Duodenal mucosa (tissue), 2 donors: Measurements from ENCODE around the gene PCDH1.

Source experiments
- H3K27ac ChIP-seq: one replicate; pipeline ENCODE4 v1.7.0; 2013; ENCODE audit warnings: low read depth, low read length
- H3K27me3 ChIP-seq, 2 donors: one replicate each; pipeline ENCODE4 v1.7.0; 2013; ENCODE audit warnings: low read length in 2 of 2, control low read depth in 1 of 2; ENCODE audit not compliant: insufficient read depth in 2 of 2, control insufficient read depth in 1 of 2
- H3K36me3 ChIP-seq, 2 donors: one replicate each; pipeline ENCODE4 v1.7.0; 2013; ENCODE audit warnings: low read length in 2 of 2, control low read depth in 1 of 2; ENCODE audit not compliant: insufficient read depth in 2 of 2, control insufficient read depth in 1 of 2
- H3K4me1 ChIP-seq, 2 donors: one replicate each; pipeline ENCODE4 v1.7.0; 2013; ENCODE audit warnings: low read length in 2 of 2, control low read depth in 1 of 2; ENCODE audit not compliant: insufficient read depth in 2 of 2, control insufficient read depth in 1 of 2
- H3K4me3 ChIP-seq, 2 donors: one replicate each; pipeline ENCODE4 v1.7.0; 2013; ENCODE audit warnings: low read length in 2 of 2, low read depth in 1 of 2
- H3K9ac ChIP-seq, 2 donors: one replicate each; pipeline ENCODE4 v1.7.0; 2013; ENCODE audit warnings: low read length in 2 of 2, low read depth in 1 of 2
- H3K9me3 ChIP-seq, 2 donors: one replicate each; pipeline ENCODE4 v1.7.0; 2013; ENCODE audit warnings: low read length in 2 of 2, control low read depth in 1 of 2; ENCODE audit not compliant: control insufficient read depth in 1 of 2

Gene PCDH1

DNA sequence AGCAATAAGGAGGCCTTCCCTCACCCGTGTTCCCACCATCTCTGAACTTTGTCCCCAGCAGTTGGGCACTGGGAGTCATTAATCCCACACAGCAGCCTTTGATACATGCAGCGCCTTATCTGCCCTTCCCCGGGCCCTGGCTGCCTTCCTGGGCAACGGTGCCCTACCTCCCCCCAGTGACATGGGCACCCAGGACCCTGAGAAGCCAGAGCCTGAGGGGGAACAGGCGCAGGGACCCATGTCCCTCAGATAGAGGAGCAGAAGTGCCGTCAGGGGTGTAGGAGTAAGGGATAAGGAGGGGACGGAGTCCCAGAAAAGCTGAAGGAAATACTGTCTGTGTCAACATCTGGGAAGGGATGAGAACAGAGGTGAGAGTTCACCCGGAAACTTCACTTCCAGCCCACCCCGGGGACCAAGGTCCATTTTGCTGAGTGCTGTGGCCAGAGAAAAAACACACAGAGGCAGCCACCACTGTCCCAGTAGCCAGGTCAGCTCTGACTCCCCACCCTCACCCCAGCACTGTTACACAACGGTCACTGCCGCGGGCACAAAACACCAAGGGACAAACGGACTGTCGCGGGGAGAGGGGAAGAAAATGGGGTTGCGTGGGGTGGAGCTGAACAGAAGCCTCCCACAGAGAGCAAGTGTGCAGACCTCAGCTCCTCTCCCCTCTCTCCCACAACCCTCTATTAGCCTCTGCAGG is 3.8 kb downstream of the PCDH1 start:
- no peaks in the 10 kb centered on the region for H3K36me3 ChIP-seq
- peak overlapping the region; percentile 79 to 90 for H3K9ac ChIP-seq
- peak overlapping the region; percentile 82 for H3K4me3 ChIP-seq
- H3K27me3 ChIP-seq, result peaks cover 9 to 14% of the 10 kb centered on the region in 2 donors
- H3K4me1 ChIP-seq, result peaks cover 46 to 62% of the 10 kb centered on the region in 2 donors
- H3K9me3 ChIP-seq, result no peaks in the 10 kb centered on the region
- H3K27ac ChIP-seq, result peak overlapping the region; percentile 79

GRCh38 chr5:141873933-141874261 is 4.3 kb downstream of the PCDH1 start:
- peak overlapping the region; percentile 39 to 90 for H3K9ac ChIP-seq
- H3K27ac ChIP-seq, result peak overlapping the region; percentile 79
- peak overlapping the region in 1 of 2 donors; percentile 82 for H3K4me3 ChIP-seq
- peaks cover 9 to 14% of the 10 kb centered on the region in 2 donors for H3K27me3 ChIP-seq
- H3K4me1 ChIP-seq, result peaks cover 46 to 65% of the 10 kb centered on the region in 2 donors
- no peaks in the 10 kb centered on the region for H3K9me3 ChIP-seq
- peaks cover under 1 to 4% of the 10 kb centered on the region in 2 donors for H3K36me3 ChIP-seq

DNA sequence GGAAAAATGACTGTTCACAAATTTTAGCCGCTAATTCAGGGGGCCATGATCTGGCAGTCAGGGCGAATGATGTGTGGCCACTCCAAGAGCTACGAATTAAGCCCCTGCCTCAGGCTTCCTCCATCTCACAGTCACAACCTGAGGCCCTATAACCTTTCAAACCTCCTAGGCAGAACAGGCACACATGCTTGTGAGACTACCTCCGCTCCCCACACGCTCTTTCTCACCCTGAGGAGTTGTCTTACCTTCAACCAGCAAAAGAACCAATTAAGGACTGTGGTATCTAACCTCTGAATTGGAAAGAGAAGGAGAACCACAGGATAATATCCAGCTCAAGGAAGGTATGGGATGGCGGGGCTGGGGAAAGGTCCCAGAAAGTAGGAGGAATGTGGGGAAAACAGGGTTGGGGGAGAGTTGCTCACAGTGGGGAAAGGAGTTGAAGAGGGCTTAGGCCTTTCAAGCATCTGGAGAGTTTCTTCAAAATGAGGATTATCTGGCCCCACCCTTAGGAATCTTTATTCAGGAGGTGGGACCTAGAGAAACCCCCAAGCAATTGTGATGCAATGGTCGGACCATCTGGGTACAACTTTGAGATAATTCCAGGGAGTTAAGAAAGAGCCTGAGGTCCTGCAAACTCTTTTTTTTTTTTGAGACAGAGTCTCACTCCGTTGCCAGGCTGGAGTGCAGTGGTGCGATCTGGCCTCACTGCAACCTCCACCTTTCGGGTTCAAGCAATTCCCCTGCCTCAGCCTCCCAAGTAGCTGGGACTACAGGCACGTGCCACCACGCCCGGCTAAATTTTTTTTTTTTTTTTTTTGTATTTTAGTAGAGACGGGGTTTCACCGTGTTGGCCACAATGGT is 5.5 kb downstream of the PCDH1 start:
- peaks cover 9 to 13% of the 10 kb centered on the region in 2 donors for H3K27me3 ChIP-seq
- no peak overlapping the region for H3K4me3 ChIP-seq
- H3K9me3 ChIP-seq, result no peaks in the 10 kb centered on the region
- H3K27ac ChIP-seq, result no peak overlapping the region
- peaks cover 54 to 70% of the 10 kb centered on the region in 2 donors for H3K4me1 ChIP-seq
- H3K36me3 ChIP-seq, result peaks cover 6 to 15% of the 10 kb centered on the region in 2 donors
- peak overlapping the region; percentile 1 to 15 for H3K9ac ChIP-seq

- H3K9ac ChIP-seq, result peak overlapping the region; percentile 15 to 58
- H3K4me3 ChIP-seq, result peak overlapping the region in 1 of 2 donors; percentile 38
- H3K27ac ChIP-seq, result no peak overlapping the region
- H3K27me3 ChIP-seq, result peaks cover 1 to 5% of the 10 kb centered on the region in 2 donors
- H3K9me3 ChIP-seq, result no peaks in the 10 kb centered on the region
- peaks cover 59 to 67% of the 10 kb centered on the region in 2 donors for H3K4me1 ChIP-seq
- peaks cover 6 to 16% of the 10 kb centered on the region in 2 donors for H3K36me3 ChIP-seq
Measured at GRCh38 chr5:141871870-141872269, 6.3 kb downstream of the PCDH1 start.

DNA sequence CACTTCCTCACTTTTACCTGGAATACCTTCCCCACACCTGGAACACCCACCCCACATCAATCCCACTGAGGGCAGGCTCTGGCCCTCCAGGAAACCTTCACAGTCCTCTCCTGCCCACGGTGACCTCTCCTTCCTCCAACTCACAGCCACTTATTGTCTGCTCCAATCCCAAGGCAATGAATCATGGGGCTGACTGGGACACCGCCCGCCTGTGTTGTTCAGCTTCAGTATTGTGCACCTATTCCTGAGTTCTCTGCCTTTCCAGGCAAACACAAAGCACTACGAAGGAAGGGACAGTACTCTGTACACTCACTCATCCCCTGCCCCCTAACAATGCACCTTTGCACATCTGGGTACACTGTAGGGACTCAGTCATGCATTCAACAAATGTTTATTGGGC is 7.3 kb downstream of the PCDH1 start:
- Histone ChIP-seq H3K36me3 (peaks cover 6 to 18% of the 10 kb centered on the region in 2 donors), H3K27ac (peak overlapping the region; percentile 45), H3K27me3 (no peaks in the 10 kb centered on the region), H3K4me1 (peaks cover 69 to 72% of the 10 kb centered on the region in 2 donors), H3K9ac (peak overlapping the region; percentile 1 to 58), H3K9me3 (no peaks in the 10 kb centered on the region), H3K4me3 (peak overlapping the region; percentile 18 to 38)

DNA sequence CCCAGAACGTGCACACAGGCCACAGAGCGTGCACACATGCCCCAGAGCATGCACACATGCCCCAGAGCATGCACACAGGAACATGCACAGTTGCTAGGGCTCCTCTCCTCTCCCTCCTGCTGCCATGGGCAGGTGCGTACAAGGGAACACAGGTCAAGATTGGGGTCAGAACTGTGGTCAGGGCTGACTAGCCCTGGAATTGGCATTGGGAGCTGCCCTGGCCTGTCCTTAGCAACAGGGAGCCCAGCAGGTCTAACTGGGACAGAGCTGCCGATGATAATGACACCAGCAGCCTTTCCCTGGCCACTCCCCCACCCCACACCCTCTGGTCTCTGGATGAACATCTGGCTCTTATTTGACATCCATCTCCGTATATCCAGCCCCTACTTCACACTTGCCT is 8.0 kb downstream of the PCDH1 start:
- Histone ChIP-seq H3K36me3 (peaks cover 11 to 24% of the 10 kb centered on the region in 2 donors), H3K4me1 (peaks cover 76 to 78% of the 10 kb centered on the region in 2 donors), H3K27me3 (no peaks in the 10 kb centered on the region), H3K9me3 (no peaks in the 10 kb centered on the region), H3K27ac (peak overlapping the region; percentile 76), H3K9ac (peak overlapping the region; percentile 1 to 58), H3K4me3 (peak overlapping the region in 1 of 2 donors; percentile 28)

DNA sequence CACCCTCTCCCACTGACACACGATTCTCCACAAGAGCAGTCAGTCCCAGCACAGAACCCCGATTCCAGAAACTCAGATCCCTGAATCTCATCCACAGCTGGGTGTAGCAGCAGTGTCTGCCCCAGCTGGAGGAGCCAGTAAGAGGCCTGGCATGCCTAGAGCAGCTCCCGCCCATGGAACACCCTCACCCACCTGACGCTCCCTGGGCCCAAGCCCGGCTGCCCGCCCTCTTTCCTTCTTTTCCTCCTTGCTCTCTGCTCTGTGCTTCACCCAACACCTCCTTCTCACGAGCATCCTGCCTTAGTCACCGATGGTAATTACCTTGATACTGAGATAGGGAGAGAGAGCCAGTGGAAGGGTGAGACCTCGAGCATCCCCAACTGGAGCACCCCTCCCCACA is 8.7 kb downstream of the PCDH1 start:
- Histone ChIP-seq H3K36me3 (peaks cover 11 to 31% of the 10 kb centered on the region in 2 donors), H3K4me1 (peaks cover 83 to 85% of the 10 kb centered on the region in 2 donors), H3K9me3 (no peaks in the 10 kb centered on the region), H3K27ac (peak overlapping the region; percentile 76), H3K9ac (peak overlapping the region; percentile 37 to 58), H3K27me3 (no peaks in the 10 kb centered on the region), H3K4me3 (peak overlapping the region in 1 of 2 donors; percentile 37)

DNA sequence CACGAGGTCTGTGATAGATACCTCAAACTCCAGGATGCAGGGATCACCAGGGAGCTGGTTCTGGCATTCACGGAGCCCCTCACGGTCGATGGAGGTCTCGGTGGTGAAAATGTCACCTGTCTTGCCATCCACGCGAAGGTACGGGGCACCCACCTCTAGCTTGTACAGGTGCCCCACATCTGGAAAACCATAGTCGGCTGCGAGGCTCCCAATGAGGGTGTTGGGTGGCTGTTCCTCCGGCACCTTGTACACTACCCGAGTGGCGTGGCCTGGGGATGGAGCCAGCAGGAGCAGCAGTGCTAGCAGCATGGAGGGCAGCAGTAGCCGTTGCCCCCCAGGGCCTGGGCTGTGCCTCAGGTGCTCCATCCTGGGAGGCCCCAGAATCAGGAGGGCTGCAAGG is 9.2 kb downstream of the PCDH1 start:
- no peaks in the 10 kb centered on the region for H3K27me3 ChIP-seq
- H3K9me3 ChIP-seq, result no peaks in the 10 kb centered on the region
- peak overlapping the region; percentile 37 to 58 for H3K9ac ChIP-seq
- H3K4me3 ChIP-seq, result peak overlapping the region in 1 of 2 donors; percentile 37
- peaks cover 83 to 89% of the 10 kb centered on the region in 2 donors for H3K4me1 ChIP-seq
- H3K27ac ChIP-seq, result peak overlapping the region; percentile 76
- H3K36me3 ChIP-seq, result peaks cover 15 to 36% of the 10 kb centered on the region in 2 donors

DNA sequence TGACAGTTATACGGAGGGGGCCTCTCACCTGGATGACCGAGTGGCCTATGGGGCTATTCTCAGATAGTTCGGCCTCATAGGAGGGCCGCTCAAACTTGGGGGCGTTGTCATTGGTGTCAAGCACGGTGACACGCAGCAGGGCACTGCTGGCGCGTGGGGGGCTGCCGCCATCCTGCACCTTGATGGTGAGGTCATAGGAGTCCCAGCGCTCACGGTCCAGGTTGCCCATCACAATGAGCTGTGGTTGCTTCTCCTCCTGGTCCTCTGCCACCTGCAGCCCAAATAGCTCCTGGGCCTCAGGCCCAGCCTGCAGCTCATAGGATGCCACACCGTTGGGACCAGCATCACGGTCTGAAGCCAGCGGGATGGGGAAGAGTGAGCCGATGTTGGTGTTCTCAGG is 9.7 kb downstream of the PCDH1 start:
- H3K36me3 ChIP-seq, result peaks cover 20 to 41% of the 10 kb centered on the region in 2 donors
- no peaks in the 10 kb centered on the region for H3K27me3 ChIP-seq
- peaks cover 78 to 86% of the 10 kb centered on the region in 2 donors for H3K4me1 ChIP-seq
- H3K9me3 ChIP-seq, result no peaks in the 10 kb centered on the region
- H3K27ac ChIP-seq, result no peak overlapping the region
- H3K9ac ChIP-seq, result peak overlapping the region in 1 of 2 donors; percentile 1
- no peak overlapping the region for H3K4me3 ChIP-seq

- H3K9me3 ChIP-seq, result no peaks in the 10 kb centered on the region
- no peak overlapping the region for H3K27ac ChIP-seq
- H3K36me3 ChIP-seq, result peaks cover 20 to 48% of the 10 kb centered on the region in 2 donors
- peaks cover 77 to 86% of the 10 kb centered on the region in 2 donors for H3K4me1 ChIP-seq
- no peaks in the 10 kb centered on the region for H3K27me3 ChIP-seq
- peak overlapping the region in 1 of 2 donors; percentile 16 for H3K4me3 ChIP-seq
- H3K9ac ChIP-seq, result no peak overlapping the region
Measured at GRCh38 chr5:141867651-141868050, 10.6 kb downstream of the PCDH1 start.
